Neural progenitor cell (in vitro differentiated cells): ENCODE results near the gene MAMDC4. TPM values are rescaled to one million over a fixed set of nuclear protein-coding genes. Genes with fewer than 3 reads are reported as not detected.
A peak's percentile ranks its signal among the peaks of the same experiment; 100 is the strongest.
"Not testable (repeated sequence)": the region's sequence is repeated elsewhere in the genome, so short reads cannot be mapped to it uniquely, and the experiment has no call there.

Experiments used
- DNase-seq: peaks from one replicate; pipeline ENCODE4 v3.0.0-alpha.2; 2016; ENCODE audit warnings: low spot score
- H2AFZ ChIP-seq: fragments of 200-600 bp; sonication (generic); replicated peaks from 2 replicates; pipeline ENCODE4 v1.6.1; 2016; ENCODE audit warnings: antibody characterized with exemption
- H3F3A ChIP-seq: fragments of 200-600 bp; sonication (generic); 2 replicates; pipeline ENCODE4 v1.6.1; 2016; ENCODE audit warnings: antibody characterized with exemption, low read depth
- H3K27ac ChIP-seq: fragments of 200-600 bp; sonication (generic); 2 replicates; pipeline ENCODE4 v1.5.1; 2016; ENCODE audit warnings: mild to moderate bottlenecking
- H3K27me3 ChIP-seq: fragments of 200-600 bp; sonication (generic); 2 replicates; pipeline ENCODE4 v1.6.1; 2016; ENCODE audit warnings: mild to moderate bottlenecking, moderate library complexity
- H3K36me3 ChIP-seq: fragments of 200-600 bp; sonication (generic); 2 replicates; pipeline ENCODE4 v1.5.1; 2016
- H3K4me1 ChIP-seq: fragments of 200-600 bp; sonication (generic); 2 replicates; pipeline ENCODE4 v1.6.1; 2016; ENCODE audit warnings: mixed run types
- H3K4me2 ChIP-seq: fragments of 200-600 bp; sonication (generic); 2 replicates; pipeline ENCODE4 v1.6.1; 2016
- H3K4me3 ChIP-seq: fragments of 200-600 bp; sonication (generic); 2 replicates; pipeline ENCODE4 v1.5.1; 2016
- H3K79me2 ChIP-seq: fragments of 200-600 bp; sonication (generic); 2 replicates; pipeline ENCODE4 v1.6.1; 2016; ENCODE audit warnings: low read depth
- H3K9ac ChIP-seq: fragments of 200-600 bp; sonication (generic); 2 replicates; pipeline ENCODE4 v1.6.1; 2016
- H3K9me3 ChIP-seq: fragments of 200-600 bp; sonication (generic); 2 replicates; pipeline ENCODE4 v1.5.1; 2016; ENCODE audit warnings: low read depth
- H4K20me1 ChIP-seq: fragments of 200-600 bp; sonication (generic); 2 replicates; pipeline ENCODE4 v1.6.1; 2016; ENCODE audit warnings: low read depth
- H3K27ac Mint-ChIP-seq: 3 replicates; pipeline ENCODE4 v1.8.0; 2021; ENCODE audit warnings: mixed read lengths
- H3K27me3 Mint-ChIP-seq: 2 replicates; pipeline ENCODE4 v1.8.0; 2022; ENCODE audit warnings: low read depth, mild to moderate bottlenecking, inconsistent platforms, moderate library complexity, mixed read lengths; ENCODE audit not compliant: insufficient read depth
- H3K36me3 Mint-ChIP-seq: 3 replicates; pipeline ENCODE4 v1.8.0; 2021; ENCODE audit warnings: mixed read lengths
- H3K4me1 Mint-ChIP-seq: 3 replicates; pipeline ENCODE4 v1.8.0; 2021; ENCODE audit warnings: mixed read lengths
- H3K4me3 Mint-ChIP-seq: 3 replicates; pipeline ENCODE4 v1.8.0; 2021; ENCODE audit warnings: mild to moderate bottlenecking, moderate library complexity, mixed read lengths
- H3K9me3 Mint-ChIP-seq: 3 replicates; pipeline ENCODE4 v1.8.0; 2020; ENCODE audit warnings: mixed read lengths
- EZH2 ChIP-seq: fragments of 200-600 bp; sonication (generic); IDR thresholded peaks from 2 replicates; pipeline ENCODE4 v1.6.1; 2017; ENCODE audit warnings: antibody characterized with exemption, mild to moderate bottlenecking, moderate library complexity
- EZH2phosphoT487 ChIP-seq: fragments of 200-600 bp; sonication (generic); IDR thresholded peaks from 2 replicates; pipeline ENCODE4 v1.6.1; 2017; ENCODE audit warnings: antibody characterized with exemption
- total RNA-seq: library from RNA; depleted of rRNA; stranded (reverse); fragments of >200 nt; gene quantifications from 2 replicates; pipeline ENCODE4 v1.2.3, GENCODE V29; 2015; ENCODE audit warnings: low replicate concordance
- TF ChIP-seq, protein P1 (sequence below): fragments of 200-600 bp; sonication (generic); IDR thresholded peaks from 2 replicates; pipeline ENCODE4 v1.5.1; 2017; ENCODE audit warnings: antibody characterized with exemption, mild to moderate bottlenecking

The MAMDC4 gene
- 2.6 and 8.3 TPM in 2 replicates for total RNA-seq

DNA sequence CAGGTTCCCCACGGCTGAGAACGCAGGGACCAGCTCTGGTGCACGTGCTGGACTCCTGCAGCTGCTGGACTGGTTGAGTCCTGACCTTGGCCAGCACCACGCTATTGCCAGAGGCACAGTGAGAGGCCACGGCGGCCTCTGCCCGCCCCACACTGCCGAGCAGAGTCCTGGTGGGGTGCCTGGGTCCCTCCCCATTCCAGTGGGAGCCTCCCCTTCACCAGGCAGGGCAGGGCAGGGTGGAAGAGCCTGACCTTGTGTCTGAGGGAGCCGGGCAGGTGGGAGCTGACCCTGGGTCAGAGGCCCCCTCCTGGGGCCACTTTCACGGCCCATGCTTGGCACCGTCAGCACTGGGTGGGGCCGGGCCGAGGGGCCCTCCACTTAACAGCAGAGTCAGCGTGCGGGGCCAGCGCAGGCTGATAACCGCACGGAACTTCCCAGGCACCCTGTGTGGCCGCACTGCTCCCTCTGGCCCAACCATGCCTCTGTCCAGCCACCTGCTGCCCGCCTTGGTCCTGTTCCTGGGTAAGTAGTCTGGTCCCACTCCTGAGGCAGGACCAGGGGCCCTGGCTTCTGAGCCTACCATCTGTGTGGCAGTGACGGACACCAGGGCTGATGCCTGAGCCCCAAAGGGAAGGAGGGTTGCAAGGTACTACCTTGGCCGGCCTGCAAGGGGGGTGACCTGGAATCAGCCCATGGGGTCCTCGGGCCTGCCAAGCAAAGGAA lies at the start of gene MAMDC4:
Gene MAMDC4, plus strand, starts transcription at position 406 of the 723 bp plus-strand sequence. Its CDS starts 71 bp downstream, at position 477.
- no peak within 1 kb of the TSS for H3K27ac Mint-ChIP-seq
- H3K36me3 ChIP-seq: no peaks in the 10 kb centered on the region
- H3K4me1 Mint-ChIP-seq: no peaks in the 10 kb centered on the region
- TF ChIP-seq EZH2 (no peak), EZH2phosphoT487 (no peak)
- TF ChIP-seq, protein P1, sequence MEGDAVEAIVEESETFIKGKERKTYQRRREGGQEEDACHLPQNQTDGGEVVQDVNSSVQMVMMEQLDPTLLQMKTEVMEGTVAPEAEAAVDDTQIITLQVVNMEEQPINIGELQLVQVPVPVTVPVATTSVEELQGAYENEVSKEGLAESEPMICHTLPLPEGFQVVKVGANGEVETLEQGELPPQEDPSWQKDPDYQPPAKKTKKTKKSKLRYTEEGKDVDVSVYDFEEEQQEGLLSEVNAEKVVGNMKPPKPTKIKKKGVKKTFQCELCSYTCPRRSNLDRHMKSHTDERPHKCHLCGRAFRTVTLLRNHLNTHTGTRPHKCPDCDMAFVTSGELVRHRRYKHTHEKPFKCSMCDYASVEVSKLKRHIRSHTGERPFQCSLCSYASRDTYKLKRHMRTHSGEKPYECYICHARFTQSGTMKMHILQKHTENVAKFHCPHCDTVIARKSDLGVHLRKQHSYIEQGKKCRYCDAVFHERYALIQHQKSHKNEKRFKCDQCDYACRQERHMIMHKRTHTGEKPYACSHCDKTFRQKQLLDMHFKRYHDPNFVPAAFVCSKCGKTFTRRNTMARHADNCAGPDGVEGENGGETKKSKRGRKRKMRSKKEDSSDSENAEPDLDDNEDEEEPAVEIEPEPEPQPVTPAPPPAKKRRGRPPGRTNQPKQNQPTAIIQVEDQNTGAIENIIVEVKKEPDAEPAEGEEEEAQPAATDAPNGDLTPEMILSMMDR: no peak
- H3K9me3 ChIP-seq: no peaks in the 10 kb centered on the region
- H3K9ac ChIP-seq: no peak within 1 kb of the TSS
- peaks cover 18% of the 10 kb centered on the region for H4K20me1 ChIP-seq
- H2AFZ ChIP-seq: no peak within 1 kb of the TSS
- H3F3A ChIP-seq: peaks cover 17% of the 10 kb centered on the region
- DNase-seq: no peak
- no peaks in the 10 kb centered on the region for H3K36me3 Mint-ChIP-seq
- H3K27ac ChIP-seq: no peak within 1 kb of the TSS
- H3K79me2 ChIP-seq: peaks cover 8% of the 10 kb centered on the region
- no peaks in the 10 kb centered on the region for H3K9me3 Mint-ChIP-seq
- H3K4me2 ChIP-seq: no peak within 1 kb of the TSS
- peaks cover 5% of the 10 kb centered on the region for H3K4me1 ChIP-seq
- H3K4me3 Mint-ChIP-seq: peak within 1 kb of the TSS; percentile 58
- peaks cover 12% of the 10 kb centered on the region for H3K27me3 Mint-ChIP-seq
- peaks cover under 1% of the 10 kb centered on the region for H3K27me3 ChIP-seq
- no peak within 1 kb of the TSS for H3K4me3 ChIP-seq

DNA sequence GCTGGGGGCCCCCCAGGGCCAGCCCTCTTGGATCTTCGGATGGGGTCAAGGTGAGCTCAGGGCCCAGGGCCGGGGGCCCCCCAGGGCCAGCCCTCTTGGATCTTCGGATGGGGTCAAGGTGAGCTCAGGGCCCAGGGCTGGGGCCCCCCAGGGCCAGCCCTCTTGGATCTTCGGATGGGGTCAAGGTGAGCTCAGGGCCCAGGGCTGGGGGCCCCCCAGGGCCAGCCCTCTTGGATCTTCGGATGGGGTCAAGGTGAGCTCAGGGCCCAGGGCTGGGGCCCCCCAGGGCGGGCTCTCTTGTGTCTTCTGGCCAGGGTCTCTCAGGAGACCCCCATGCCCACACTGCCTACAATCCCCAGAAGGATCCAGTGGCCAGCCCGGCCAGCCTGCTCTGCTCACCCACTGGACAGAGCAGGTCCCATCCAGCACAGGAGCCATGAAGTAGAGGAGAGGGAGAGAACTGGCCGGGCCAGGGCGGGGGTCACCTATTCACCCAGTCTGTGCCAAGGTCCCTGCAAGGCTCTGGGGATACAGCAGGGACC lies 49.1 kb upstream of the MAMDC4 start:
- not testable (repeated sequence) for H3K4me3 Mint-ChIP-seq, DNase-seq, H3K36me3 Mint-ChIP-seq, H3K36me3 ChIP-seq, H3K4me2 ChIP-seq, H2AFZ ChIP-seq, H3K27ac Mint-ChIP-seq, H3K27ac ChIP-seq, H3K9me3 ChIP-seq, H4K20me1 ChIP-seq, H3K9me3 Mint-ChIP-seq, H3K9ac ChIP-seq, H3K4me3 ChIP-seq, H3K79me2 ChIP-seq
- Histone ChIP-seq H3K27me3 (peaks cover 24% of the 10 kb centered on the region), H3K4me1 (peaks cover 18% of the 10 kb centered on the region), H3F3A (peaks cover 27% of the 10 kb centered on the region)
- H3K27me3 Mint-ChIP-seq: peaks cover 16% of the 10 kb centered on the region
- peaks cover 29% of the 10 kb centered on the region for H3K4me1 Mint-ChIP-seq

- no peak overlapping the region for H3K9ac ChIP-seq
- H3K4me3 Mint-ChIP-seq: peak overlapping the region; percentile 7
- H3K4me3 ChIP-seq: no peak overlapping the region
- peaks cover 4% of the 10 kb centered on the region for H4K20me1 ChIP-seq
- H2AFZ ChIP-seq: no peak overlapping the region
- peaks cover 16% of the 10 kb centered on the region for H3K27me3 Mint-ChIP-seq
- H3K27me3 ChIP-seq: peaks cover 16% of the 10 kb centered on the region
- DNase-seq: no peak
- no peak overlapping the region for H3K4me2 ChIP-seq
- peaks cover 9% of the 10 kb centered on the region for H3K79me2 ChIP-seq
- peaks cover 2% of the 10 kb centered on the region for H3K9me3 Mint-ChIP-seq
- H3K9me3 ChIP-seq: no peaks in the 10 kb centered on the region
- peaks cover 30% of the 10 kb centered on the region for H3K4me1 Mint-ChIP-seq
- peaks cover 18% of the 10 kb centered on the region for H3K4me1 ChIP-seq
- TF ChIP-seq, protein P1: no peak
- no peak for TF ChIP-seq EZH2phosphoT487
- no peak for TF ChIP-seq EZH2
- no peak overlapping the region for H3K27ac ChIP-seq
- no peak overlapping the region for H3K27ac Mint-ChIP-seq
- peaks cover 6% of the 10 kb centered on the region for H3K36me3 Mint-ChIP-seq
- no peaks in the 10 kb centered on the region for H3K36me3 ChIP-seq
- H3F3A ChIP-seq: peaks cover 27% of the 10 kb centered on the region
Observed at GRCh38 chr9:136803551-136804508, 48.3 kb upstream of the MAMDC4 start.
